Measurements from ENCODE around the gene ABCA13.
A peak's percentile ranks its signal among the peaks of the same experiment; 100 is the strongest.

ABCA13 gene

DNA sequence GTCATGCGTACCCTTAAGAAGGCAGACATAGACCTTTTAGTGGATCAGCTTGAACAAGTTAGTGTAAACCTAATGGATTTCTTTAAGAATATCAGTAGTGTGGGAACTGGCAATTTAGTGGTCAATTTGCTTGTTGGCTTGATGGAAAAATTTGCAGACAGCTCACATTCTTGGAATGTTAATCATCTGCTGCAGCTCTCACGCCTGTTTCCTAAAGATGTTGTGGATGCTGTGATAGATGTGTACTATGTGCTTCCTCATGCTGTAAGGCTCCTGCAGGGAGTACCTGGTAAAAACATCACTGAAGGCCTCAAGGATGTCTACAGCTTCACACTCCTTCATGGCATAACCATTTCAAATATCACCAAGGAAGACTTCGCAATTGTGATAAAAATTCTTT lies 103.4 kb downstream of the ABCA13 start:
- TF ChIP-seq Cebpa-rat (IDR thresholded peaks at IDR 0.05) = no peak

GRCh38 chr7:48279420-48279819 lies 108.2 kb downstream of the ABCA13 start:
- no peak overlapping the region for H3K4me2 ChIP-seq
- no peak overlapping the region for H3K4me3 ChIP-seq
- no peaks in the 10 kb centered on the region for H3K36me3 ChIP-seq
- H3K27ac ChIP-seq = no peak overlapping the region
- H4K20me1 ChIP-seq = no peaks in the 10 kb centered on the region
- H3K4me1 ChIP-seq = no peaks in the 10 kb centered on the region; a peak in 1 of 20 replicates
- H3K27me3 ChIP-seq = no peaks in the 10 kb centered on the region
- H3K9ac ChIP-seq = no peak overlapping the region
- no peak for TF ChIP-seq Cebpa-rat (IDR thresholded peaks at IDR 0.05)
- H3K9me3 ChIP-seq (replicated peaks in 1 of 11) = no peaks in the 10 kb centered on the region

More for the DNA sequence above, 103.4 kb downstream of the ABCA13 start:
- H3K9ac ChIP-seq = no peak overlapping the region
- H3K27ac ChIP-seq = no peak overlapping the region
- H3K4me3 ChIP-seq = no peak overlapping the region
- H3K36me3 ChIP-seq = no peaks in the 10 kb centered on the region
- no peaks in the 10 kb centered on the region for H4K20me1 ChIP-seq
- H3K4me2 ChIP-seq = no peak overlapping the region
- no peaks in the 10 kb centered on the region for H3K27me3 ChIP-seq
- no peaks in the 10 kb centered on the region for H3K9me3 ChIP-seq (replicated peaks in 1 of 11)
- no peaks in the 10 kb centered on the region for H3K4me1 ChIP-seq

- H3K4me3 ChIP-seq = no peak overlapping the region
- H3K4me2 ChIP-seq = peak overlapping the region in 1 of 11 experiments; percentile 6; a peak in 1 of 22 replicates
- H3K9me3 ChIP-seq (replicated peaks in 1 of 11) = no peaks in the 10 kb centered on the region
- H4K20me1 ChIP-seq = no peaks in the 10 kb centered on the region
- no peaks in the 10 kb centered on the region for H3K36me3 ChIP-seq
- H3K27ac ChIP-seq = no peak overlapping the region
- H3K9ac ChIP-seq = no peak overlapping the region
- TF ChIP-seq Cebpa-rat (IDR thresholded peaks at IDR 0.05) = no peak
- no peaks in the 10 kb centered on the region; a peak in 1 of 20 replicates for H3K4me1 ChIP-seq
- no peaks in the 10 kb centered on the region for H3K27me3 ChIP-seq
These were observed 108.8 kb downstream of the ABCA13 start for GRCh38 chr7:48280100-48280499.

DNA sequence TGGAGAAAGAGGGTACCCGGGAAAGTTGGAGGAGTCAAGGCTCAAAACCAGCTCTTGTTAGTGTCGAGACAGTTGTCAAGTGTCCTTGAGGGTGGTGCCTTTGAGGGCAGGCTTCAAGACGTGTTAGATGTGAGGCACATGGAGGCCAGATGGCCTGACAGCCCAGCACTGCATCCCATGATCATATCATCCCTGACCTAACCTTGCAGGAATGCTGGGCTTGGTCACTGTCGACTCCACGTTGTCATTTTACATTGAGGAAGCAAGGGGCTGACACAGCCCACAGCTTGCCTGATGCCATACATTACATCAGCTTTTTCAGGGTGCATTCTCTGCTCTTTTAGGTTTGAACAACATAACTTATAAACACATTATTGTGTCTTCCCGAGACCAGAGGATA lies 114.1 kb downstream of the ABCA13 start:
- Histone ChIP-seq H3K36me3 (no peaks in the 10 kb centered on the region), H4K20me1 (no peaks in the 10 kb centered on the region), H3K27ac (no peak overlapping the region), H3K4me2 (no peak overlapping the region), H3K4me1 (peaks cover 0 to 31% (median 22%) of the 10 kb centered on the region in 10 experiments; a peak in 14 of 20 replicates), H3K9ac (no peak overlapping the region), H3K9me3 (replicated peaks in 1 of 11) (peaks cover 0 to 12% (median 6%) of the 10 kb centered on the region in 11 experiments; a peak in 6 of 22 replicates), H3K4me3 (no peak overlapping the region), H3K27me3 (no peaks in the 10 kb centered on the region)
- TF ChIP-seq Cebpa-rat (IDR thresholded peaks at IDR 0.05) = no peak

DNA sequence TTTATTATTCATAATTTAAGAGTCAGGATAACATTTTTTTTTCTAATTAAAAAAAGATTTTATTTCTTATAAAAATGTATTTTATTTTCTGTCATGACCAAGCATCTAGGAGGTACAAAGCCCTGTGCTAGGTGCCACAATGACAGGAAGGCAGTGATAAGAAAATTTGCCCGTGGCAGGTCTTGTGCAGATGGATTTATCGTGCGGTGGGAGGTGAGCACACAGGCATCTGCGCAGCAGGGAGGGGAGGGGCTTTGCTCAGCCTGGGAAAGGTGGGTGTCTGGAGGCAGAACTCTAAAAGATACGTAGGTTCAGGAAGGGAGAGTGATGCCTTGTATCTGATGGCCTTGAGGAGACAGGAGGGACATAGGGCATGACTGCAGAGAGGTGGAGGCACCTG lies 115.6 kb downstream of the ABCA13 start:
- Histone ChIP-seq H4K20me1 (no peaks in the 10 kb centered on the region), H3K4me1 (peaks cover 0 to 40% (median 24%) of the 10 kb centered on the region in 10 experiments; a peak in 14 of 20 replicates), H3K9ac (no peak overlapping the region), H3K27ac (no peak overlapping the region), H3K36me3 (no peaks in the 10 kb centered on the region), H3K27me3 (no peaks in the 10 kb centered on the region), H3K4me3 (no peak overlapping the region), H3K4me2 (peak overlapping the region in 2 of 11 experiments; percentile 35 to 41; a peak in 1 of 22 replicates), H3K9me3 (replicated peaks in 1 of 11) (peaks cover 0 to 12% (median 6%) of the 10 kb centered on the region in 11 experiments; a peak in 6 of 22 replicates)
- TF ChIP-seq Cebpa-rat (IDR thresholded peaks at IDR 0.05) = no peak

DNA sequence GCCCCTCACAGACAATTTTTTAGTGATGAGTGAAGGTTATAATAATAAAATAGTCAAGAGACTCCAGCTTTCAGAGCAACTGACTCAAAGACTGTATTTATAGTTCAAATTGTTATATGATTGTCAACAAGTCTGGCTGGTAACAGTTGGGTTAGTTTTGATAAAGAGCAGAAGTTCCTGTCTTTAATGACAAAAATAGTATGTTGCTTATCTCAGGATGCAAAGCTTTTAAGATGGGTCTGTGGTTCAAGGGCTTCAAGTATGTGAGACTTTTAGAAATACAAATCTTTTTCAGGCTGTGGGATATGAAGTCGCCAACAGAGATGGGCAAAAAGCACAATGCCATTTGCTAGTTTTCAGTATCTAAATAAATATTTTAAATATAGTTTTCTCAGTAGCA lies 118.4 kb downstream of the ABCA13 start:
- no peak overlapping the region for H3K4me3 ChIP-seq

GRCh38 chr7:48292949-48293348 lies 121.7 kb downstream of the ABCA13 start:
- Histone ChIP-seq H3K4me1 (peaks cover 0 to 35% (median 23%) of the 10 kb centered on the region in 10 experiments; a peak in 16 of 20 replicates), H3K27me3 (no peaks in the 10 kb centered on the region), H3K27ac (no peak overlapping the region), H4K20me1 (no peaks in the 10 kb centered on the region), H3K4me2 (peak overlapping the region in 8 of 11 experiments; percentile 5 to 38 (median 21); a peak in 11 of 22 replicates), H3K4me3 (no peak overlapping the region), H3K9me3 (replicated peaks in 1 of 11) (no peaks in the 10 kb centered on the region), H3K36me3 (no peaks in the 10 kb centered on the region), H3K9ac (no peak overlapping the region)
- TF ChIP-seq Cebpa-rat (IDR thresholded peaks at IDR 0.05) = no peak

More for the DNA sequence above, 118.4 kb downstream of the ABCA13 start:
- no peak overlapping the region for H3K27ac ChIP-seq
- H3K36me3 ChIP-seq = no peaks in the 10 kb centered on the region
- H3K27me3 ChIP-seq = no peaks in the 10 kb centered on the region
- H3K4me2 ChIP-seq = peak overlapping the region in 8 of 11 experiments; percentile 6 to 61 (median 42); a peak in 14 of 22 replicates
- H3K4me1 ChIP-seq = peaks cover 0 to 48% (median 30%) of the 10 kb centered on the region in 10 experiments; a peak in 16 of 20 replicates
- no peak for TF ChIP-seq Cebpa-rat (IDR thresholded peaks at IDR 0.05)
- no peaks in the 10 kb centered on the region for H4K20me1 ChIP-seq
- H3K9ac ChIP-seq = no peak overlapping the region; a peak in 1 of 22 replicates
- H3K9me3 ChIP-seq (replicated peaks in 1 of 11) = peaks cover 0 to 12% (median 6%) of the 10 kb centered on the region in 11 experiments; a peak in 6 of 22 replicates

GRCh38 chr7:48295296-48295971 lies 124.2 kb downstream of the ABCA13 start:
- Histone ChIP-seq H4K20me1 (no peaks in the 10 kb centered on the region), H3K4me2 (no peak overlapping the region), H3K4me1 (peaks cover 10 to 29% (median 22%) of the 10 kb centered on the region in 10 experiments; a peak in 19 of 20 replicates), H3K27me3 (no peaks in the 10 kb centered on the region), H3K36me3 (no peaks in the 10 kb centered on the region), H3K4me3 (no peak overlapping the region), H3K9ac (no peak overlapping the region), H3K9me3 (replicated peaks in 1 of 11) (no peaks in the 10 kb centered on the region), H3K27ac (no peak overlapping the region)
- TF ChIP-seq Cebpa-rat (IDR thresholded peaks at IDR 0.05) = no peak

GRCh38 chr7:48296966-48297365 lies 125.7 kb downstream of the ABCA13 start:
- no peaks in the 10 kb centered on the region for H3K36me3 ChIP-seq
- H4K20me1 ChIP-seq = no peaks in the 10 kb centered on the region
- H3K27me3 ChIP-seq = no peaks in the 10 kb centered on the region
- no peaks in the 10 kb centered on the region for H3K9me3 ChIP-seq (replicated peaks in 1 of 11)
- H3K4me1 ChIP-seq = peaks cover 10 to 29% (median 18%) of the 10 kb centered on the region in 10 experiments; a peak in 19 of 20 replicates
- H3K27ac ChIP-seq = no peak overlapping the region
- H3K4me2 ChIP-seq = no peak overlapping the region
- no peak overlapping the region for H3K4me3 ChIP-seq
- H3K9ac ChIP-seq = no peak overlapping the region
- no peak for TF ChIP-seq Cebpa-rat (IDR thresholded peaks at IDR 0.05)

Measured in BLaER1 treated with 17β-estradiol and CSF1 and Interleukin-3, amounts not matched to agents 10 nM and 100 nM (cell line).